H1 (cell line): ENCODE measurements around the gene FANCI. TPM values are rescaled to one million over a fixed set of nuclear protein-coding genes. Genes with fewer than 3 reads are reported as not detected.

Experiments used
- CTCF ChIA-PET: fragments of 300-600 bp; sonication (Branson Sonifier 250); formaldehyde crosslinking; loops from one replicate; lab custom pipeline; 2021; ENCODE audit not compliant: partially characterized antibody; lab: Charles Lee
- POLR2A ChIA-PET: fragments of 300-600 bp; sonication (Branson Sonifier 250); formaldehyde crosslinking; loops from one replicate; lab custom pipeline; 2021; ENCODE audit warnings: inconsistent platforms; ENCODE audit not compliant: partially characterized antibody; lab: Charles Lee
- DNase-seq, 2 experiments: peaks; one replicate each; pipeline versions ENCODE4 v3.0.0 to v3.0.0-alpha.2; 2010 to 2022; ENCODE audit warnings: low spot score in 2 of 2, low read depth in 1 of 2, mixed read lengths in 1 of 2
- FAIRE-seq: peaks from 2 replicates; lab custom pipeline; 2011; peaks lifted over from hg19 to GRCh38; lab: Jason Lieb, UNC
- H2AFZ ChIP-seq: 2 replicates; pipeline ENCODE4 v1.8.1; 2012; ENCODE audit warnings: low read length, inconsistent platforms
- H2AK5ac ChIP-seq: 2 replicates; pipeline ENCODE4 v1.6.1; 2013; ENCODE audit warnings: low read depth, low read length
- H2BK120ac ChIP-seq: replicated peaks from 2 replicates; pipeline ENCODE3; 2013; ENCODE audit warnings: low read depth, low read length, inconsistent platforms
- H2BK12ac ChIP-seq: 2 replicates; pipeline ENCODE4 v1.6.1; 2013; ENCODE audit warnings: low read depth, low read length
- H2BK15ac ChIP-seq: 2 replicates; pipeline ENCODE4 v1.6.1; 2013; ENCODE audit warnings: low read length
- H2BK20ac ChIP-seq: 2 replicates; pipeline ENCODE4 v1.6.1; 2013; ENCODE audit warnings: low read length
- H2BK5ac ChIP-seq: 2 replicates; pipeline ENCODE4 v1.6.1; 2013; ENCODE audit warnings: low read depth, low read length
- H3K14ac ChIP-seq: 2 replicates; pipeline ENCODE4 v1.6.1; 2013; ENCODE audit warnings: inconsistent platforms; ENCODE audit not compliant: insufficient read length
- H3K18ac ChIP-seq: 2 replicates; pipeline ENCODE4 v1.6.1; 2013; ENCODE audit warnings: low read length; ENCODE audit errors: extremely low read depth
- H3K23ac ChIP-seq: 2 replicates; pipeline ENCODE4 v1.6.1; 2013; ENCODE audit warnings: inconsistent platforms; ENCODE audit not compliant: insufficient read length
- H3K23me2 ChIP-seq: 2 replicates; pipeline ENCODE4 v1.6.1; 2013; ENCODE audit warnings: low read depth, low read length
- H3K27ac ChIP-seq: 2 replicates; pipeline ENCODE4 v1.6.1; 2011; ENCODE audit warnings: low read depth, low read length, inconsistent platforms
- H3K27me3 ChIP-seq, 4 experiments: replicated peaks in 1 of 4; 1 replicate in 1 of 4; 2 replicates in 3 of 4; pipeline versions ENCODE4 v1.6.1 to v1.8.1; 2011 to 2013; ENCODE audit warnings: low read length in 3 of 4, mild to moderate bottlenecking in 3 of 4, inconsistent platforms in 2 of 4, mixed read lengths in 2 of 4, moderate library complexity in 1 of 4; ENCODE audit not compliant: control insufficient read depth in 3 of 4, insufficient read depth in 3 of 4; ENCODE audit errors: extremely low read depth in 1 of 4
- H3K36me3 ChIP-seq, 4 experiments: 2 replicates each; pipeline versions ENCODE4 v1.6.1 to v1.8.1; 2011 to 2013; ENCODE audit warnings: mild to moderate bottlenecking in 4 of 4, low read length in 3 of 4, moderate library complexity in 2 of 4, control low read depth in 1 of 4, inconsistent platforms in 1 of 4; ENCODE audit not compliant: insufficient read depth in 4 of 4, control insufficient read depth in 2 of 4
- H3K4ac ChIP-seq: replicated peaks from 2 replicates; pipeline ENCODE3; 2013; ENCODE audit warnings: low read length, low read depth, mixed read lengths, inconsistent platforms; ENCODE audit not compliant: insufficient read length
- H3K4me1 ChIP-seq, 4 experiments: replicated peaks in 1 of 4; 1 replicate in 1 of 4; 2 replicates in 3 of 4; pipeline versions ENCODE4 v1.6.1 to v1.8.1; 2011 to 2013; ENCODE audit warnings: low read length in 3 of 4, inconsistent platforms in 2 of 4, mixed read lengths in 1 of 4; ENCODE audit not compliant: insufficient read depth in 4 of 4, control insufficient read depth in 3 of 4
- H3K4me2 ChIP-seq, 2 experiments: 2 replicates each; pipeline versions ENCODE4 v1.6.1 to v1.8.1; 2011 to 2013; ENCODE audit warnings: low read depth in 2 of 2, low read length in 2 of 2, control low read depth in 1 of 2, inconsistent platforms in 1 of 2, mild to moderate bottlenecking in 1 of 2; ENCODE audit not compliant: insufficient read depth in 1 of 2
- H3K4me3 ChIP-seq, 4 experiments: fragments of 200-600, 300-600 bp in 1 of 4; sonication (generic), shearing (Covaris generic), sonication (Bioruptor Twin) in 1 of 4; 2 replicates each; pipeline versions ENCODE4 v1.5.1 to v1.8.1; 2011 to 2016; ENCODE audit warnings: low read length in 4 of 4, low read depth in 3 of 4, control low read depth in 2 of 4, inconsistent platforms in 2 of 4, mild to moderate bottlenecking in 2 of 4, mixed read lengths in 1 of 4, moderate library complexity in 1 of 4; ENCODE audit not compliant: insufficient read depth in 2 of 4; ENCODE audit errors: extremely low read depth in 1 of 4
- H3K56ac ChIP-seq: replicated peaks from 2 replicates; pipeline ENCODE3; 2013; ENCODE audit warnings: low read depth, mild to moderate bottlenecking, mixed read lengths, low read length, inconsistent platforms; ENCODE audit not compliant: insufficient read length
- H3K79me1 ChIP-seq: 2 replicates; pipeline ENCODE4 v1.6.1; 2013; ENCODE audit warnings: low read depth, low read length, control low read depth
- H3K79me2 ChIP-seq, 2 experiments: 2 replicates each; pipeline versions ENCODE4 v1.6.1 to v1.8.1; 2012 to 2013; ENCODE audit warnings: low read length in 2 of 2, mild to moderate bottlenecking in 2 of 2, inconsistent platforms in 1 of 2; ENCODE audit not compliant: insufficient read depth in 2 of 2, control insufficient read depth in 1 of 2
- H3K9ac ChIP-seq, 4 experiments: replicated peaks in 1 of 4; 1 replicate in 1 of 4; 2 replicates in 3 of 4; pipeline versions ENCODE4 v1.6.1 to v1.8.1; 2011 to 2013; ENCODE audit warnings: low read depth in 3 of 4, low read length in 3 of 4, control low read depth in 2 of 4, mild to moderate bottlenecking in 2 of 4, moderate library complexity in 2 of 4, inconsistent platforms in 1 of 4; ENCODE audit errors: extremely low read depth in 1 of 4
- H3K9me3 ChIP-seq, 2 experiments: 2 replicates each; pipeline versions ENCODE4 v1.6.1 to v1.8.1; 2012 to 2013; ENCODE audit warnings: mild to moderate bottlenecking in 2 of 2, moderate library complexity in 2 of 2, control low read depth in 1 of 2, inconsistent platforms in 1 of 2, low read depth in 1 of 2, low read length in 1 of 2, mixed read lengths in 1 of 2; ENCODE audit not compliant: insufficient read depth in 2 of 2
- H4K20me1 ChIP-seq, 2 experiments: replicated peaks in 1 of 2; 2 replicates each; pipeline versions ENCODE3 to v1.8.1; 2011 to 2013; ENCODE audit warnings: inconsistent platforms in 2 of 2, low read length in 2 of 2, mild to moderate bottlenecking in 1 of 2; ENCODE audit not compliant: insufficient read depth in 2 of 2, control insufficient read depth in 1 of 2
- H4K5ac ChIP-seq: 2 replicates; pipeline ENCODE4 v1.6.1; 2013; ENCODE audit warnings: low read length, low read depth, mixed read lengths, inconsistent platforms; ENCODE audit not compliant: insufficient read length
- H4K8ac ChIP-seq: 2 replicates; pipeline ENCODE4 v1.8.0; 2013; ENCODE audit warnings: mild to moderate bottlenecking, moderate library complexity, low read length, inconsistent platforms; ENCODE audit not compliant: insufficient read depth; ENCODE audit errors: extremely low read depth
- H4K91ac ChIP-seq: replicated peaks from 2 replicates; pipeline ENCODE3; 2013; ENCODE audit warnings: low read length, mixed read lengths, inconsistent platforms; ENCODE audit not compliant: insufficient read length
- BCL11A ChIP-seq, 2 experiments: IDR thresholded peaks; one replicate each; pipeline ENCODE4 v1.6.1; 2011; ENCODE audit warnings: low read depth in 2 of 2, low read length in 2 of 2, mild to moderate bottlenecking in 2 of 2
- BRCA1 ChIP-seq: IDR thresholded peaks from 2 replicates; pipeline ENCODE4 v1.6.1; 2012; ENCODE audit warnings: low read depth, low read length, improper control_type of control experiment
- CBX8 ChIP-seq: fragments of 300-800, 300-1000 bp; sonication (generic); IDR thresholded peaks from 2 replicates; pipeline ENCODE4 v1.7.1; 2016; ENCODE audit warnings: low read depth, low read length, borderline replicate concordance
- EP300 ChIP-seq, 2 experiments: IDR thresholded peaks; 1 replicate in 1 of 2; 2 replicates in 1 of 2; pipeline ENCODE4 v1.6.1; 2011 to 2012; ENCODE audit warnings: low read depth in 2 of 2, low read length in 2 of 2, mild to moderate bottlenecking in 2 of 2, borderline replicate concordance in 1 of 2, inconsistent platforms in 1 of 2, moderate library complexity in 1 of 2
- EZH2 ChIP-seq: fragments of 200-600 bp; sonication (generic); IDR thresholded peaks from 2 replicates; pipeline ENCODE4 v1.7.1; 2012; ENCODE audit warnings: low read depth, mild to moderate bottlenecking, moderate library complexity, low read length, inconsistent platforms; ENCODE audit not compliant: severe bottlenecking
- GTF2F1 ChIP-seq: IDR thresholded peaks from 2 replicates; pipeline ENCODE4 v1.6.1; 2012; ENCODE audit warnings: low read depth, low read length, improper control_type of control experiment, borderline replicate concordance
- KDM5A ChIP-seq: fragments of 200-600 bp; IDR thresholded peaks from 2 replicates; pipeline ENCODE4 v1.7.1; 2012; ENCODE audit warnings: mild to moderate bottlenecking, low read length, inconsistent platforms, mixed read lengths
- MAX ChIP-seq: IDR thresholded peaks from 2 replicates; pipeline ENCODE4 v1.6.1; 2012; ENCODE audit warnings: inconsistent platforms
- RXRA ChIP-seq: IDR thresholded peaks from 2 replicates; pipeline ENCODE4 v1.6.1; 2011; ENCODE audit warnings: low read depth, mild to moderate bottlenecking, low read length, moderate library complexity; ENCODE audit not compliant: insufficient read depth
- SIRT6 ChIP-seq: IDR thresholded peaks from one replicate; pipeline ENCODE4 v1.7.1; 2012; ENCODE audit warnings: low read length, inconsistent platforms
- SP2 ChIP-seq: IDR thresholded peaks from 2 replicates; pipeline ENCODE4 v1.6.1; 2012; ENCODE audit warnings: mild to moderate bottlenecking, low read length, inconsistent platforms
- USF2 ChIP-seq: IDR thresholded peaks from 2 replicates; pipeline ENCODE4 v1.6.1; 2011; ENCODE audit warnings: low read length, improper control_type of control experiment
- WGBS, 2 experiments: shearing (Covaris generic) in 1 of 2; methylation state at CpG; one replicate each; pipeline versions ENCODE4 v1.1.6 to v1.1.7; 2013 to 2015; ENCODE audit warnings: low lambda C conversion rate in 2 of 2, mixed read lengths in 2 of 2, inconsistent platforms in 1 of 2, low coverage in 1 of 2, missing lambda C conversion rate in 1 of 2; ENCODE audit not compliant: insufficient replicate concordance in 2 of 2, insufficient coverage in 1 of 2, insufficient read length in 1 of 2; ENCODE audit errors: extremely low coverage in 1 of 2, missing lambda C conversion rate in 1 of 2; 5-methylcytosine and 5-hydroxymethylcytosine counted together
- polyA plus RNA-seq, 7 experiments: library from polyadenylated mRNA; depleted of rRNA in 3 of 7; stranded (reverse) in 5 of 7; unstranded in 2 of 7; fragments of >200 nt in 5 of 7; fragments of 200-250 nt in 2 of 7; gene quantifications; 1 replicate in 5 of 7; 2 replicates in 1 of 7; 4 replicates in 1 of 7; pipeline versions ENCODE4 v1.2.1 to v1.2.3, GENCODE V29; 2011 to 2013; ENCODE audit warnings: missing spikeins in 2 of 7, mixed read lengths in 2 of 7
- total RNA-seq: library from RNA; stranded (reverse); fragmentation: NEBNext Ultra II Directional; extraction: Animal tissue kit (Norgen Biotek cat#: 25700); gene quantifications from 2 replicates; pipeline ENCODE4 v1.2.1, GENCODE V29; 2021

FANCI gene
- total and polyA plus RNA-seq, 2 of the 8 experiments (the other 6 are each of a cell fraction or from before 2014, with no cell fraction given), result 37.8 to 115 TPM

- Histone ChIP-seq H3K79me2 (0 out of 4 replicates have a peak, but pooled peaks cover 0 to 5% of the 10 kb centered on the region in 2 experiments), H3K79me1 (peaks cover 6% of the 10 kb centered on the region), H3K4me2 (no peak overlapping the region), H3K14ac (no peak overlapping the region), H3K27ac (no peak overlapping the region), H4K5ac (no peak overlapping the region), H2BK120ac (no peak overlapping the region), H3K56ac (no peak overlapping the region), H3K4me1 (no peaks in the 10 kb centered on the region), H4K91ac (no peak overlapping the region), H3K23me2 (no peaks in the 10 kb centered on the region; the same call in 1 of the 2 replicates), H3K36me3 (peaks cover 75 to 97% (median 90%) of the 10 kb centered on the region in 4 experiments), H3K18ac (no peak overlapping the region), H3K9ac (no peak overlapping the region), H2BK5ac (no peak overlapping the region), H2BK12ac (no peak overlapping the region), H4K20me1 (peaks cover 7 to 38% of the 10 kb centered on the region in 2 experiments), H3K23ac (no peak overlapping the region), H2BK20ac (no peak overlapping the region), H3K4me3 (no peak overlapping the region), H2AFZ (no peak overlapping the region), H3K9me3 (no peaks in the 10 kb centered on the region), H2AK5ac (no peak overlapping the region), H3K4ac (no peak overlapping the region), H3K27me3 (no peaks in the 10 kb centered on the region), H2BK15ac (no peak overlapping the region), H4K8ac (no peak overlapping the region)
- CTCF ChIA-PET, result interaction anchor here (1.2 to 1.3 kb wide), 2 partner anchors 92 to 167 kb away, joined by 3 read pairs; no protein-coding TSS in a partner anchor
- WGBS, 2 experiments, result 97% methylated on average over 4 of the region's 6 CpGs; no CpG with 5 or more reads in 1 of the 2 experiments
- FAIRE-seq (no peak), DNase-seq (no peak)
- POLR2A ChIA-PET, result interaction anchor here (2.0 to 20.0 kb wide), 2 partner anchors 12 to 25 kb away, joined by 5 to 250 read pairs; no protein-coding TSS in a partner anchor
- no peak for TF ChIP-seq CBX8
- TF ChIP-seq KDM5A, result no peak
- TF ChIP-seq SP2, result no peak
- TF ChIP-seq MAX, result no peak
- TF ChIP-seq EP300 (IDR thresholded peaks at IDR 0.05; ENCODE audit: borderline replicate concordance in 1 of 2, low read depth in 2 of 2, low read length in 2 of 2), result no peak
- no peak for TF ChIP-seq SIRT6
- TF ChIP-seq GTF2F1, result no peak
- no peak for TF ChIP-seq BRCA1
- TF ChIP-seq EZH2, result no peak
- TF ChIP-seq USF2, result no peak
- TF ChIP-seq RXRA, result no peak
- TF ChIP-seq BCL11A (IDR thresholded peaks at IDR 0.05; ENCODE audit: low read depth in 2 of 2, low read length in 2 of 2), result no peak
Measured at GRCh38 chr15:89326316-89326715, 82.5 kb downstream of the FANCI start.
